ENCODE results near the gene KIRREL3.
A peak's percentile ranks its signal among the peaks of the same experiment; 100 is the strongest.

Gene KIRREL3

GRCh38 chr11:126997196-126997595 lies 3.4 kb downstream of the KIRREL3 start:
- DNase-seq (ENCODE audit: low spot score): peak; percentile 29

GRCh38 chr11:126996036-126996804 lies 4.3 kb downstream of the KIRREL3 start:
- DNase-seq (ENCODE audit: low spot score): no peak

GRCh38 chr11:126993599-126993998 lies 7.0 kb downstream of the KIRREL3 start:
- DNase-seq (ENCODE audit: low spot score): peak; percentile 63

GRCh38 chr11:126992804-126993111 lies 7.8 kb downstream of the KIRREL3 start:
- peak; percentile 82 for DNase-seq (ENCODE audit: low spot score)

GRCh38 chr11:126992065-126992803 lies 8.3 kb downstream of the KIRREL3 start:
- peak; percentile 91 for DNase-seq (ENCODE audit: low spot score)

GRCh38 chr11:126991596-126991995 lies 9.0 kb downstream of the KIRREL3 start:
- peak; percentile 52 for DNase-seq (ENCODE audit: low spot score)

- DNase-seq (ENCODE audit: low spot score): peak; percentile 31
These were observed 9.7 kb downstream of the KIRREL3 start for GRCh38 chr11:126990716-126991480.

- DNase-seq (ENCODE audit: low spot score): peak; percentile 85
These were observed 10.4 kb downstream of the KIRREL3 start for GRCh38 chr11:126989942-126990715.

- DNase-seq (ENCODE audit: low spot score): no peak
These were observed 11.9 kb downstream of the KIRREL3 start for GRCh38 chr11:126988655-126989054.

GRCh38 chr11:126981635-126982034 lies 18.9 kb downstream of the KIRREL3 start:
- DNase-seq (ENCODE audit: low spot score): no peak

GRCh38 chr11:126978911-126979310 lies 21.7 kb downstream of the KIRREL3 start:
- DNase-seq (ENCODE audit: low spot score): no peak

GRCh38 chr11:126978165-126978564 lies 22.4 kb downstream of the KIRREL3 start:
- DNase-seq (ENCODE audit: low spot score): no peak

GRCh38 chr11:126973051-126973450 lies 27.5 kb downstream of the KIRREL3 start:
- no peak for DNase-seq (ENCODE audit: low spot score)

GRCh38 chr11:126971305-126971704 lies 29.3 kb downstream of the KIRREL3 start:
- DNase-seq (ENCODE audit: low spot score): no peak

GRCh38 chr11:126969865-126970479 lies 30.6 kb downstream of the KIRREL3 start:
- peak; percentile 81 for DNase-seq (ENCODE audit: low spot score)

- DNase-seq (ENCODE audit: low spot score): no peak
These were observed 31.7 kb downstream of the KIRREL3 start for GRCh38 chr11:126968915-126969314.

GRCh38 chr11:126965331-126965730 lies 35.2 kb downstream of the KIRREL3 start:
- DNase-seq (ENCODE audit: low spot score): no peak

GRCh38 chr11:126963603-126964363 lies 36.8 kb downstream of the KIRREL3 start:
- peak; percentile 32 for DNase-seq (ENCODE audit: low spot score)

GRCh38 chr11:126963115-126963514 lies 37.5 kb downstream of the KIRREL3 start:
- DNase-seq (ENCODE audit: low spot score): no peak

GRCh38 chr11:126959700-126960099 lies 40.9 kb downstream of the KIRREL3 start:
- no peak for DNase-seq (ENCODE audit: low spot score)

- peak; percentile 12 for DNase-seq (ENCODE audit: low spot score)
These were observed 43.9 kb downstream of the KIRREL3 start for GRCh38 chr11:126956635-126957034.

Data from AG08395 (cell line).